ENCODE measurements around the gene PRRT1. TPM values are rescaled to one million over a fixed set of nuclear protein-coding genes. Genes with fewer than 3 reads are reported as not detected.

PRRT1 gene
- total and polyA plus RNA-seq, 2 experiments from 2014 or later: 0.10 to 4.0 TPM

GRCh38 chr6:32167154-32167760 is 15.5 kb upstream of the PRRT1 start:
- 86% methylated on average over 32 of the region's 32 CpGs for WGBS (ENCODE audit: low lambda C conversion rate, missing lambda C conversion rate)
- H3K4me1 ChIP-seq (ENCODE audit: insufficient read depth): peaks cover 5% of the 10 kb centered on the region
- no peaks in the 10 kb centered on the region for H3K9me3 ChIP-seq (ENCODE audit: low read depth)
- H4K20me1 ChIP-seq (ENCODE audit: insufficient read depth, poor library complexity, severe bottlenecking): no peaks in the 10 kb centered on the region
- H3K79me2 ChIP-seq: peaks cover 12% of the 10 kb centered on the region
- no peak overlapping the region for H3K4me2 ChIP-seq
- DNase-seq (ENCODE audit: low spot score): no peak
- TF ChIP-seq EZH2phosphoT487 (IDR thresholded peaks at IDR 0.05; ENCODE audit: low read depth, severe bottlenecking, unreplicated experiment) (no peak), EZH2 (IDR thresholded peaks at IDR 0.05; ENCODE audit: borderline replicate concordance) (no peak), CTCF (IDR thresholded peaks at IDR 0.05; ENCODE audit: poor library complexity) (no peak)
- H3K27ac ChIP-seq: peak overlapping the region; percentile 67
- no peak overlapping the region for H3K4me3 ChIP-seq
- no peaks in the 10 kb centered on the region for H3K27me3 ChIP-seq
- no peaks in the 10 kb centered on the region for H3K9me2 ChIP-seq (replicated peaks; ENCODE audit: insufficient read depth)
- no peaks in the 10 kb centered on the region for H3K36me3 ChIP-seq (replicated peaks; ENCODE audit: insufficient read depth, low read depth)
- no peak overlapping the region for H2AFZ ChIP-seq

GRCh38 chr6:32166411-32167061 is 14.8 kb upstream of the PRRT1 start:
- Histone ChIP-seq H3K9me3 (ENCODE audit: low read depth) (no peaks in the 10 kb centered on the region), H3K4me3 (no peak overlapping the region), H4K20me1 (ENCODE audit: insufficient read depth, poor library complexity, severe bottlenecking) (no peaks in the 10 kb centered on the region), H3K79me2 (peaks cover 5% of the 10 kb centered on the region), H3K27me3 (no peaks in the 10 kb centered on the region), H3K4me1 (ENCODE audit: insufficient read depth) (peaks cover 5% of the 10 kb centered on the region), H2AFZ (no peak overlapping the region), H3K9me2 (replicated peaks; ENCODE audit: insufficient read depth) (no peaks in the 10 kb centered on the region), H3K4me2 (no peak overlapping the region), H3K36me3 (replicated peaks; ENCODE audit: insufficient read depth, low read depth) (no peaks in the 10 kb centered on the region), H3K27ac (peak overlapping the region; percentile 27)
- TF ChIP-seq EZH2phosphoT487 (IDR thresholded peaks at IDR 0.05; ENCODE audit: low read depth, severe bottlenecking, unreplicated experiment): no peak
- no peak for TF ChIP-seq EZH2 (IDR thresholded peaks at IDR 0.05; ENCODE audit: borderline replicate concordance)
- TF ChIP-seq CTCF (IDR thresholded peaks at IDR 0.05; ENCODE audit: poor library complexity): no peak
- DNase-seq (ENCODE audit: low spot score): no peak
- WGBS (ENCODE audit: low lambda C conversion rate, missing lambda C conversion rate): 97% methylated on average over 25 of the region's 30 CpGs

- Histone ChIP-seq H3K27ac (no peak within 1 kb of the TSS), H3K4me2 (no peak within 1 kb of the TSS), H3K4me3 (no peak within 1 kb of the TSS), H3K79me2 (no peaks in the 10 kb centered on the region), H3K9me3 (ENCODE audit: low read depth) (no peaks in the 10 kb centered on the region), H3K36me3 (replicated peaks; ENCODE audit: insufficient read depth, low read depth) (no peaks in the 10 kb centered on the region), H4K20me1 (ENCODE audit: insufficient read depth, poor library complexity, severe bottlenecking) (no peaks in the 10 kb centered on the region), H3K27me3 (no peaks in the 10 kb centered on the region), H3K9me2 (replicated peaks; ENCODE audit: insufficient read depth) (no peaks in the 10 kb centered on the region), H2AFZ (no peak within 1 kb of the TSS), H3K4me1 (ENCODE audit: insufficient read depth) (peaks cover 5% of the 10 kb centered on the region)
- TF ChIP-seq EZH2 (IDR thresholded peaks at IDR 0.05; ENCODE audit: borderline replicate concordance) (no peak), EZH2phosphoT487 (IDR thresholded peaks at IDR 0.05; ENCODE audit: low read depth, severe bottlenecking, unreplicated experiment) (no peak), CTCF (IDR thresholded peaks at IDR 0.05; ENCODE audit: poor library complexity) (no peak)
- no peak for DNase-seq (ENCODE audit: low spot score)
These were observed 12.6 kb upstream of the PRRT1 start, which contains the start of gene EGFL8 for GRCh38 chr6:32164295-32164694. TSS of gene EGFL8 (plus strand) at chr6:32164595. CDS start at chr6:32166166, 1,571 bp downstream.
